Cardiac septum (tissue), 1 donor: ENCODE data around the gene HS3ST3A1. TPM values are rescaled to one million over a fixed set of nuclear protein-coding genes. Genes with fewer than 3 reads are reported as not detected.

Experiments used
- DNase-seq: peaks from one replicate; pipeline ENCODE4 v3.0.0-alpha.2; 2020; ENCODE audit warnings: low spot score
- intact Hi-C: fragments of 100-400 bp; cut with DNase I; formaldehyde crosslinking; loops from one replicate; pipeline ENCODE4 v1.14.0; 2022
- total RNA-seq: library from RNA; stranded (reverse); fragmentation: NEBNext Ultra II Directional; extraction: Animal tissue kit (Norgen Biotek cat#: 25700); gene quantifications from one replicate; pipeline ENCODE4 v1.2.1, GENCODE V29; 2021
- donor health status: DM: no; HTN: no; CAD: no.

HS3ST3A1 gene
- total RNA-seq, 1 donor from 2014 or later = 3.2 TPM

DNA sequence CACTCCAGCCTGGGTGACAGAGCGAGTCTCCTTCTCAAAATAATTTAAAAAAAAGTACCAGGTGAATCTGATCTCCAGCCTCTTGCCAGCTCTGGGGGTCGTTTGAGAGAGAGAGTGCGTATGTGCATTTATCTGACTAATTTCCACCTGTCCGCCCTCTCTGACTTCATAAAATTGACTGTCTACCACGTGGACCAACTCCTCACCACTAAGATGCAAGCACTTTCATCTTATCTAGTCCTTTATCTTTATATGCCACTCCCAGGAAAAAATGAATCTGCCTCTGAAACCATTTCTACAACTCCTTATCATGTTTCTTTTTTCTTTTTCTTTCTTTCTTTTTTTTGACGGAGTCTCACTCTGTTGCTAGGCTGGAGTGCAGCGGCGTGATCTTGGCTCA lies 55.8 kb downstream of the HS3ST3A1 start:
- intact Hi-C loops = no loop called here
- no peak for DNase-seq

DNA sequence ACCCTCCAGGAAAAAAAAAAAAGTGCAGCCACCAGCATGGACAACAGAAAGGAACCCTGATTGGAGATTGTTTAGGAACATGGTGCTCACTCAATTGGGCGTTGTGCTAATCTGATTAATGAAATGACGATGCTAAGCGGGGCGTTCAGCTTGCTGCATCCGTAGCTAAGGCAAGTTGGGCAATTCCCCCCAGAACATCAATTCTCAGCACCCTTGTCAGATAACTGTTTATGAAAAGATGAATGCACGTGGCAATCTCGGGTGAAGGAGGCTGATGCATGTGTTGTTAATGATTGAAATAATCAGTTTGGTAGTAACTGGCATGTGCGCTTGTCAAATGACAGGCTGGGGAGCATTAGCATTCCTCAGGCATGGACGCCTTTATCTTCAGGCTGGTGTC lies 57.0 kb downstream of the HS3ST3A1 start:
- no peak for DNase-seq
- intact Hi-C loops = no loop called here

DNA sequence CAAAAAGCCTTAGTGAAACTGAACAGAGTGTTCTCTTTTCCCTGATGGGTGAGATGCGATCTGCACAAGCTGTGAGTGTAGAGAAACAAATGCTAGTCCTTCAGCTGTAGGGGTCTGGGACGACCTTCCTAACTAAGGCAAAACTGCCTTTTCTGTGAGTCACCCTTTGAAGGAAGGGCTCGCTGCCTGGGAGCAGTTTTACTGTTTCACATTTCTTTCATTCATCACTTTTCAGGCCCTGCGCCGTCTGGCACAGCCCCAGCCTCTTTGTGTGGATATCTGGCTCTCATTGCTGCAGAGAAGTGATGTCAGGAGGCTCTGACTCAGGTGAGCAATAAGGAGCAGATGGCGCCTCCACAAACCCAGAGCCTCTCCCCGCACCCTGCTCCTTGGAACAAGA lies 57.4 kb downstream of the HS3ST3A1 start:
- intact Hi-C loops = no loop called here
- no peak for DNase-seq

DNA sequence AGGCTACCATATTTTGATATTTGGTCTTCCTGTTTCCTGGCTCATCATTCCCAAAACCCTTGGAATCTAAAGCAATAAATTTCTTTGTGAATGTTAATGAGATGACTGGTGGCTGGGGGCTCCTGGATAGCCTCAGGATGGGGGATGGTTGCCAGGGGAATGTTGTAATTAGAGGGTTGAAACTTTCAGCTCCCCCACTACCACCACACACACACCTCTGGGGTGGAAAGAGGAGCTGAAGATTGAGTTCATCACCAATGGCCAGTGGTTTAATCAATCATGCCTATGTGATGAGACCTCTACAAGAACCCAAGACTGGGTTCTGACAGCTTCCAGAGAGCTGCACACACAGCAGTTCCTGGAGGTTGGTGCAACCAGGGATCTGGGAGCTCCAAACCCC lies 59.1 kb downstream of the HS3ST3A1 start:
- no peak for DNase-seq
- intact Hi-C loops = no loop called here

DNA sequence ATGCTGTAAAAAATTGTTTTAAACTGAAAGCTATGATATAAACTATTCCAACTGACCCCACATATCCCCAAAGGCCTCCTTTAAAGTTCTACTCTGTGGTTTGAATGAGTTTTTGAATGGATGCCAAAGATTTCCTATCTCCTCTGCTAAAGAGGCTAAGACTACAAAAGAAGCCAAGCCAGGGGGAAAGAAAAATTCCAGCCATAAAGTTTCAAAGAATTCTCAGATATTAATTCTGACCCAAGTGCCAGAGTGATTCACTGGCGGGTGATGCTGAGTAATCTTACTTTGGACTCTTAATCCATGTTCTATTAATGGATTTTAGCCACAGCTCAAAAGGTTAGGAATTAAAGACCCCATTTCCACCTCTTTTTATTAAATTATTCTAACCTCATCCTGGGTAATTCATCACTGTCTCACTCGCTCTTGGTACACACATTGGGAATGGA lies 60.7 kb downstream of the HS3ST3A1 start:
- intact Hi-C loops = no loop called here
- DNase-seq = no peak

DNA sequence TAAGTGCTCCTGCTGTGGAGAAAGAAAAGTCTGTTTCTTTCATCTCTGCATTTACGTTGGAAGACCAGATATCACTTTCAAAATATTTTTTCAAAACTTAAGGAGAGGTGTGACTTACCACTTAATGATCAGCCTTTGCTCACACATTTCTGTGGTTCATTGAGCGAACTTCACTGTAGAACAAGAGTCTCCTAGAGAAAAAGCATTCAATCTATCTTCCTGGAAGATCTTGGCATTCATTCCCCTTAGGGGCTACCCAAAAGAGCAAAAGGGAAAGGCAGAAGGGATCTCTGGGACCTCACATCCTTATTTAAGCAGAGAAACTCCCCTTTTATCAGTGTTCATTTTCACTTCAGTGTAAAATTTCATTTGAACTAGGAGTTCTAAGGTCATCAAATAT lies 61.2 kb downstream of the HS3ST3A1 start:
- intact Hi-C loops = no loop called here

DNA sequence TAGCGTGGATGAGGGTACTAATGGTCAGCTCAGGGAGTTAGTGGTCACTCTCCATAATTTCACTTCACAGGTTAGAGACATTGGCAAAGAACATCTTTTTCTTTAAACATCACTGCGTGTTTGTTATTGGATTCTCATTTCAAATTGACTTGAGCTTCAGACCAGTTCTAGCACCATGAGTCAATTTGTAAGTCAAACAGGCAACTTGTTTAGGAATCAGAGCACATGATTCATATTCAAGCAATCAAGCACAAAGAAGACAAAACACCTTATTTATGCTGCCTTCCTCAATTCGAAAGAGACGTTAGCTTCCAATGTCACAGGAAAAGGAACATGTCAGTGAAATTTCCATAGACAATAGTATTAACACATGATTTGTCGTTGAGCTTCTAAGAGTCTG lies 62.3 kb downstream of the HS3ST3A1 start:
- no peak for DNase-seq
- intact Hi-C loops = no loop called here

More for the DNA sequence above, 61.2 kb downstream of the HS3ST3A1 start:
- DNase-seq = no peak

DNA sequence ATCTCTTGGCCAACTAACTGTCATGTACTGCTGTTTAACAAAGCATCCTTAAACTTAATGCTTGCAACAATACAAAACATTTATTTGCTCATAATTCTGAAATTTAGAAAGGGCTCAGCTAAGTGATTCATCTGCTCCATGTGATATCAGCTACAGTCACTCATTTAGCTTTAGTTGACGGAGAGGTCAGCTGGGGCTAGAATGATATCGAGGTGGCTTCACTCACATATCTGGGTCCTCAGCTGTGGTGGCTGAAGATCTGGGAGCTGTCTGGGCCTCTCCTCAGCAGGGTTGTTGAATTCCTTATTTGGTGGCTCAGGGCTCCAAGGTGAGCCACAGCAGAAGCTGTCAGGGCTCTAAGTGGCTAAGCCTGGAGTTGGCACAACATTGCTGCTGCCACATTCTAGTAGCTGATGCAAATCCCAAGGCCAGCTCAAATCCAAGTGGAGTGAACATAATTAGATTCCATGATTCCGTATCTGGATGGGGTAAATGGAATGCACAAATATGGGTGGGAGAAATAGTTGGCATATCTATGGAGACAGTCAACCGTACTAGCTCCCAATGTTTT lies 62.8 kb downstream of the HS3ST3A1 start:
- no peak for DNase-seq
- intact Hi-C loops = no loop called here

DNA sequence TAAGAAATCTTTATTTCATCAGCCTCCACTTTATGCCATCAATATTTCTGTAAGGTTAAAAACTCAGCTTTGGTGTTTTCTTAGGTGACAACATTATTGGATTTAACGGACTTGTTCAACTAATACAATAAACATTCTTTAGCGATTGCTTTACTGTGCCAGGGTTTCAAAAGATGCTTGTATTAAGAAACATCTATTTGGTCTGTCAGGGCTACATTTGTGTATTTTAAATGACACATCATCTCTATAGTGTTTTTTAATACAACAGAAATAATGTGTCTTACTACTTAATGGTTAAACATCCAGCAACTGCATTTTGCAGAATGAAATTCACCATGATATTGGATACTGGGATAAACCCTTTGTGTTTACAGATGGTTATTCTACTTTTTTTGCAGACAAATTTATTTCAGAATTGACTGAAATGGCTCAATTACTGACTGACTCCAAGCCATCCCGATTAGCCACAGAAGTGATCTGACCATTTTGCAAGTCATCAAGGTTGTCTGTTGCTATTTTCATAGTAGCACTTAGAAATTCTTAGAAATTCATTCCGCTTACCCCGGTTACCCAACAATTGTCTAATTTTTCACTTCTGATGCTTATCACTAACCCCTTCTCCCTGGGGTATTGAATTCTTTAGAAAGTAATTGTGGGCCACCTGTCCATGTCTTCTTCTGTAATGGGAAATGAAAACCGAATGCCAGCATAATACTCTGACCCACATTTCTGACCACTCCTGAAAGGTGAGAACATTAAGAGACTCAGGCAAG lies 63.7 kb downstream of the HS3ST3A1 start:
- DNase-seq = no peak
- intact Hi-C loops = no loop called here

DNA sequence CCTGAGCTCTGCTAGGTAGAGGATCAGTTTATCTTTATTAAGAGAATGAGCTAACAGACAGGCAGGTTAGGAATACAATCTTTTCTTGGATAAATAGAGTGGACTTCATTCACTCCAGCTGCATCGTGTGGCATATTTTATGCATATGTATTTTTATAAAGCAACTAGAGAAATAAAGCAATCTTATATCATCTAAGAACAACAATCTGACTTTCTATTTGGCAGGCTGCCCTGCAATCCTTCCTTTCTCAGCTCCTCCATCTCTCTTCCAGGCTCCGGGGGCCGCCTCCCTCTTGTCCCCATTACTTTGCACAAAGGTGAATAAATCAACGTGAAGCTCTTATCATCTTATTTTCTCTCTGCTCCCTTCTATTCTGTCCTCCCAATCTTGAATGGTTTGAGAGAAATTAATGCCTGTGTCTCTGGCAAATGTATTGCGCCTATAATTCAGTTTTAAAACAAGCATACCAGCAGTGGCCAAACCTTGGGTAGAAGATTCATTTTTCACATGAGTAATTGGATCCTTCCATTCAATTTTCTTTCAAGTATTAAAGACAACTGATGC lies 64.5 kb downstream of the HS3ST3A1 start:
- intact Hi-C loops = no loop called here
- no peak for DNase-seq

DNA sequence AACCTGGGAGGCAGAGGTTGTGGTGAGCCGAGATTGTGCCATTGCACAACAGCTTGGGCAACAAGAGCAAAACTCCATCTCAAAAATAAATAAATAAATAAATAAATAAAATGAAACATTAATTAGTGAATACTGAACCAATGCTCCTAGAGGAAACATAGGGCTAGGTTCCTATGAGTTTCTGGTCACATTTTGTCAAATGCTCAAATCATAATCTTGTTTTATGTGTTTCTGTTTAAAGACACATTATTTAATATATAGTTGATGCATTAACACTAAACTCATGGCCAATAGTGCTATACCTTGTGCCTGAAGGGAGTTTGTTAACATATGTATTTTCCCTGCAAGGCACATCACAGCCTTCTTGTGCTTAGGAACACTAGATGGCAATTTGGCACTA lies 66.8 kb downstream of the HS3ST3A1 start:
- intact Hi-C loops = no loop called here

DNA sequence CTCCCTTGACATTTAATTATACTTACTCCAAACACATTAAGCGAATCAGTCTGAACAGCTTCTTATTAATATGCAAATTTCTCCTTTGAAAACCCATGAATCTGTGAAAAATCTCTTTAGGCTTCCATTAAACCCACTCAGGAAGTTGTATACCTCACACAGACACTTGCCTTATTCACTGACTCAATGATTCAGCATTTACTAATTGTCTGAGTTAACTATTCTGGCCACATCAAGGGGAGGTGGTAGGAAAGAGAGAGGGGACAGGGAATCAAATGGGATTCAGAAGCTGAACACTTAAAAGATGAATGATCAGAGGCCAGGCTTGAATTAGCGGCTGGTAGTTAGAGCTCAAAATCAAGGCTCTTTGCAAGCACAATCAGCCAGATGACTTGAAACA lies 70.0 kb downstream of the HS3ST3A1 start:
- intact Hi-C loops = no loop called here
- DNase-seq = no peak

More for the DNA sequence above, 66.8 kb downstream of the HS3ST3A1 start:
- no peak for DNase-seq

DNA sequence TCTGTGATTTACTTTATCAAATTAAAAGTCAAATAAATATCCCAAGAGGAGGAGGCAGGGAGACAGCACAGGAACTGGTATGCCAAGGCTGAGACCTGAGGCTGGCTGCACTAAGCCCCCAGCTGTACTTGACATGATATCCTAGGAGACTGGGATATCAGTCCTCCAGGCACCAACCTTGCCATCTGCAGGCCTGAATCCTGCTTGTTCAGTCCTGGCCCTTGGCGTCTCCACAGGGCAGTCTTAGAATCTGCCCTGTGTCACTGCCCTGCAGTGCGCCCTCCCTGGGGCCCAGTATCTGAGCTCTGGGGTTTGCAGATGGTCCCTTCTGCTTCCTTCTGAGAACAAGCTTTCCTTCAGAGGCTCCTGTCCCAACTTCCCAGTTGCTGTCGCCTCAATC lies 75.9 kb downstream of the HS3ST3A1 start:
- DNase-seq = no peak
- intact Hi-C loops = no loop called here

DNA sequence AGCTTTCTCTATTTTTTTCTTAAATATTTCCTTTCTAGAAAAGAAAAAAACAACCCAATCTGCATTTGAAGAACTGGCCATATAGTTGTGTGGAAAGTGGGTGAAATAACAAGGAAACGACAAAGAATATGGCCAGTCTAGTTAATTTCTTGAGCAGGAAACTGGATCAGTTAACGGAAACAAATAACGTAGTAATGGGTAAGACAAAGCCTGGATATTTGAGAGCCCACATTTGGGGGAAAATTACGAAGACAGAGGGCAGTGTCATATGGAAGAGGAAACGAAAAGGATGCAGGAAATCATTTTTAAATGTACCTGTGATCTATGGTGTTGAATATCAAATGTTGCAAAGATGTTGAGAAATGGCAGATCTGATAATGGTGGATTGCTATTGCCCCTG lies 78.6 kb downstream of the HS3ST3A1 start:
- no peak for DNase-seq
- intact Hi-C loops = no loop called here

DNA sequence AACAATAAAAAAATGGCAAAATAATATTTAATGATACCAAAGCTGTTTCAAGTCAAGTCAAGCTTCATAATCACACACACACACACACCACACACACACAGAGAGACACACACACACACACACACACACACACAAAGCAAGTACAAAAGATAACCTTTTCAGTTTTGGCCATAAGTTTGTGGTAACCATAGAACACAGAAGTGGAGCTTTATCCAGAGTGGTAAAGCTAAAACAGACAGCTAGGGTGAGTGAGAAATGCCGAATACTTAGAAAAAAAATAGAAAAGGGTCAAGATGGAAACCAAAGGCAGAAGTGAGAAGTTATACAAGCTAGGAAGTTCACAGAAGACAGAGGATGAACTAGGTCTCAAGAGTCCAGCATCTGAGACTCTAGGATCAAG lies 79.0 kb downstream of the HS3ST3A1 start:
- intact Hi-C loops = no loop called here
- DNase-seq = no peak

DNA sequence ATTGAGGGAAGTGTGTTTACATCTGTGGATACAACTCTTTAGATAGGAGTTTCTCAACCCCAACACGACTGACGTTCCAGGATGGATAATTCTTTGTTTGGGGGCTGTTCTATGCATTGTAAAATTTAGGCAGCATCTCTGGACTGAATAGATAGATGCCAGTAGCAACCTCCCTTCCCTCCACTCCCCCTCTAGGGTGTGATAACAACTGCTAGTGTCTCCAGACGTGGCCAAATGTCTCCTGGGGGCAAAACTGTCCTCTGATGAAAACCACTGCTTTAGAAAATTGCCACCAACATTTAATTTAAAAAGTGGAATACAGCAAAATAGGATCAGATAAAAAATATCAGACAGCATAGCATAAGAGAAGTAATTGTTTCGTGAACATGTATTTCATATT lies 79.9 kb downstream of the HS3ST3A1 start:
- intact Hi-C loops = no loop called here
- DNase-seq = no peak

DNA sequence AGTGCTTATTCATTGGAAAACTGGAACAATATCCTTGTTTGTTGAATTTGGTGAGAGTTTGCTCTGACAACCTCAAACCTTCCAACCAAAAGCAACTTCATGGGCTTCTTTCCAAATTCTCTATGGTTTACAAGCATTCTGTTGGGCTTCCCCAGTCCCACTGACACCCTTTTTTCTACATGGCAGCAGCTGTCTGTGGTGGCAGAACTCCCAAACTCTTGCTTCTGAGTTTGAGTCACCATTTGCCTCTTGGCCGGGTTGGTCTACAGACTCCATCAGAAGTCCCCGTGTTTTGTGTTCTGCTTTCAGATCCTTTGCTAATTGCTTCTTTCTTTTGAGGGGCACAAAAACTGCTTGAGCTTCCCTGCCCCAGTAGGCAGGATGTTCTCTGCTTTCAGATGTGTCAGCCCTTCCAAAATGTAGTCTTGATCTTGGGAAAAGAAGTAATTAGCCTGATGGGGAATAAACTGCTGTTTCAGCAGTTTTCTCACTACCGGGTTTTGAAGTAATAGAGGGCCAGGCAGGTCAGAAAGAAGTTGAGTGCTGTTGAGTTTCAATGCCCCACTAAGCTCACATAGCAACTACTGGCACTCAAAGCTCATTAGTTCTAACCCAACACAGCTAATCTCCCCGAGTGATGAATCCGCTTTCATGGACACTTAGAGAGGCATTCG lies 80.7 kb downstream of the HS3ST3A1 start:
- DNase-seq = no peak
- intact Hi-C loops = no loop called here

DNA sequence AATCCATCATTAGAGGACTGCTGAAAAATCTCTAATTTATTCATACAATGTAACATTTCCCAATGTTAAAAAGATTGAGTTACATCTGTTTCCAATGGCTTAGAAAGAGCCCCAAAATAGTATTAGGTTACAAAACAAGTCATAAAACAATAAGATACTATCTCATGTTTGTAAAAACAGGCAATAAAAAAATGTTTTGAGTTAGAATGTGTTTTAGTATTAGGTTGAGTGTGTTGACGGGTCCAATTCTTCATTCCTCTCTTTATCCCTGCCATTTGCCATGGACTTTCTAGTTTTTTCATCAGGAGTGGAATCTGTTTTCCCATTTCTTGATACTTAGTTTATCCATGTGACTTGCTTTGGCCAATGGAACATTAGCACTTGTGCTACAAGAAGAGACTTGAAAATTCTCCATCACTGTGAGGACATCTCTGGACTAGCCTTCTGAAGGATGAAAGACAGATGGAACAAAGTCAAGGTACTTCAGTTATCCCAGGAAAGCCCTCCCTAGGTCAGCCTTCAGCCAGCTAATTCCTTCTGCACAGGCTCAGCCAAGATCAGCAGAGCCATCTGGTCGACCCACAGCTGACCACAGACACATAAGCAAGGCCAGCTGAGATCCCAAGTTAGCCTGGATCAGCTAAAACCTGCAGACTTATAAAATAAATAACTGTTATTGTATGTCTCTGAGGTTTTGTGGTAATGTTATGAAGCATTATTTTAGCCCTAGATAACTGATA lies 83.3 kb downstream of the HS3ST3A1 start:
- intact Hi-C loops = no loop called here
- DNase-seq = no peak

DNA sequence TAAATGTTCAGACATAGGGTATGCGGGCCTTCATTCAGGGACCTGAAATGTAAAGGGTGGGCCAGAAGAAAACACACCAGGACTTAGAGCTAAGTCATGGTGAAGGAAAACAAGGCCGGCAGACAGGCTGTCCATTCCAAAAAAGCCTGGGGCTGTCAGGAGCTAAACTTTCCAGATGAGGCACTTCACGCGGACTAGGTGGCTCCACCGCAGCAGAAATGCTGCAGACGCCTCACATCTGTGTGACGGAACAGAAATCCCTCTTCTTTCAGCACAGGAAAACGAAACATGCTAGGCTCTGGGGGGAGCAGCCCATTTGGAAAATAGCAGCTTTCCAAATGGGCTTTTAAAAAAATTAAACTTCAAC lies 88.7 kb downstream of the HS3ST3A1 start:
- intact Hi-C loops = no loop called here
- no peak for DNase-seq

DNA sequence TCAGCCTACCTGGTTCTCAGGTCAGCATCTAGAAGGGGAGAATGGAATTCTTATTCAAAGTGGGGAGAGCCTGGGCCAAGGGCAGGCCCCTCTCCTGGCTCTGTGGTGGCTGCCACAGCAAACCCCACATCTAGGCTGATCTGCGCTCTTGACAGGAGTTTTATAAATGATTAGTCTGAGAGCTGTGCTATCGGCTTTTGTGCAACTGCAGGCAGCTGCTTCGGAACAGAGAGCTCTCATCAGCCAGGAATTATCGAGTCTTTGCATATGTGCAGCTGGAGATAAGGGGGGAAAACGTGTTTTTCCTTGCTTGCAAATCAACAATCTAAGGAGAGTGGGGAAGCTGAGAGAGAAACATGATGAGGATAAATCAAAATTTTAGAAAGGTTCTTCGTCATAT lies 91.7 kb downstream of the HS3ST3A1 start:
- no peak for DNase-seq
- intact Hi-C loops = no loop called here
